ENCODE data around the gene MCM5. TPM values are rescaled to one million over a fixed set of nuclear protein-coding genes. Genes with fewer than 3 reads are reported as not detected.

Gene MCM5
- total and polyA plus RNA-seq, 8 donors: 7.2 to 17.7 (median 12.1) TPM

- peak in 2 of 4 donors; percentile 0 to 38 for ATAC-seq
- WGBS, 2 donors: 51 to 52% methylated on average over 5 of the region's 5 CpGs
- peaks cover 0 to 9% (median 0%) of the 10 kb centered on the region in 3 donors for H3K4me1 ChIP-seq
- peak overlapping the region; percentile 11 to 62 (median 36) for H3K4me3 ChIP-seq
- H3K36me3 ChIP-seq: no peaks in the 10 kb centered on the region
- H3K27me3 ChIP-seq: no peaks in the 10 kb centered on the region
- FAIRE-seq: no peak
- H3K27ac ChIP-seq: peak overlapping the region; percentile 14 to 68 (median 40)
- intact Hi-C loops (cut with DNase I): no loop called here
- peak in 1 of 6 donors; percentile 43 for DNase-seq
- no peaks in the 10 kb centered on the region for H3K9me3 ChIP-seq
- TF ChIP-seq CTCF (IDR thresholded peaks at IDR 0.05): no peak
Measured at GRCh38 chr22:35381424-35382009, 18.4 kb upstream of the MCM5 start.

- TF ChIP-seq CTCF (IDR thresholded peaks at IDR 0.05): no peak
- no peaks in the 10 kb centered on the region for H3K9me3 ChIP-seq
- DNase-seq (no peak), ATAC-seq (no peak), FAIRE-seq (no peak)
- H3K36me3 ChIP-seq: no peaks in the 10 kb centered on the region
- WGBS, 2 donors: 74 to 90% methylated on average over 3 of the region's 3 CpGs
- no peaks in the 10 kb centered on the region for H3K27me3 ChIP-seq
- intact Hi-C loops (cut with DNase I): no loop called here
- H3K27ac ChIP-seq: no peak overlapping the region
- no peak overlapping the region for H3K4me3 ChIP-seq
- H3K4me1 ChIP-seq: no peaks in the 10 kb centered on the region
Measured at GRCh38 chr22:35383679-35384071, 16.3 kb upstream of the MCM5 start.

- DNase-seq: no peak
- no peak for ATAC-seq
- no peaks in the 10 kb centered on the region for H3K27me3 ChIP-seq
- H3K27ac ChIP-seq: no peak overlapping the region
- WGBS, 2 donors: 76 to 82% methylated on average over 4 of the region's 4 CpGs
- intact Hi-C loops (cut with DNase I): no loop called here
- no peaks in the 10 kb centered on the region for H3K4me1 ChIP-seq
- FAIRE-seq: no peak
- no peaks in the 10 kb centered on the region for H3K36me3 ChIP-seq
- no peaks in the 10 kb centered on the region for H3K9me3 ChIP-seq
- TF ChIP-seq CTCF (IDR thresholded peaks at IDR 0.05): no peak
- no peak overlapping the region for H3K4me3 ChIP-seq
Measured at GRCh38 chr22:35384527-35384926, 15.4 kb upstream of the MCM5 start.

- intact Hi-C loops (cut with DNase I): no loop called here
- H3K9me3 ChIP-seq: no peaks in the 10 kb centered on the region
- no peak for ATAC-seq
- no peak overlapping the region for H3K27ac ChIP-seq
- no peak overlapping the region for H3K4me3 ChIP-seq
- FAIRE-seq: no peak
- H3K4me1 ChIP-seq: no peaks in the 10 kb centered on the region
- no peak for DNase-seq
- WGBS, 2 donors: 78 to 81% methylated on average over 6 of the region's 6 CpGs
- no peaks in the 10 kb centered on the region for H3K36me3 ChIP-seq
- no peaks in the 10 kb centered on the region for H3K27me3 ChIP-seq
- TF ChIP-seq CTCF (IDR thresholded peaks at IDR 0.05): no peak
Measured at GRCh38 chr22:35384975-35385588, 14.9 kb upstream of the MCM5 start.

GRCh38 chr22:35386670-35387288 lies 13.2 kb upstream of the MCM5 start:
- H3K9me3 ChIP-seq: no peaks in the 10 kb centered on the region
- H3K4me3 ChIP-seq: no peak overlapping the region
- intact Hi-C loops (cut with DNase I): no loop called here
- FAIRE-seq (no peak), DNase-seq (no peak), ATAC-seq (no peak)
- H3K27me3 ChIP-seq: no peaks in the 10 kb centered on the region
- H3K36me3 ChIP-seq: no peaks in the 10 kb centered on the region
- no peak overlapping the region for H3K27ac ChIP-seq
- H3K4me1 ChIP-seq: no peaks in the 10 kb centered on the region
- WGBS, 2 donors: 87 to 95% methylated on average over 18 to 19 of the region's 19 CpGs
- TF ChIP-seq CTCF (IDR thresholded peaks at IDR 0.05): no peak

All from pancreas (tissue), 10 donors.